HuH-7 (cell line): Measurements from ENCODE around the gene LDLR.
"Not testable (repeated sequence)": the region's sequence is repeated elsewhere in the genome, so short reads cannot be mapped to it uniquely, and the experiment has no call there.

ENCODE experiments used
- DNase-seq: peaks from one replicate; pipeline ENCODE4 v3.0.0; 2011; ENCODE audit warnings: low spot score

The LDLR gene

GRCh38 chr19:11073568-11073967 lies 15.7 kb upstream of the LDLR start:
- DNase-seq: no peak

DNA sequence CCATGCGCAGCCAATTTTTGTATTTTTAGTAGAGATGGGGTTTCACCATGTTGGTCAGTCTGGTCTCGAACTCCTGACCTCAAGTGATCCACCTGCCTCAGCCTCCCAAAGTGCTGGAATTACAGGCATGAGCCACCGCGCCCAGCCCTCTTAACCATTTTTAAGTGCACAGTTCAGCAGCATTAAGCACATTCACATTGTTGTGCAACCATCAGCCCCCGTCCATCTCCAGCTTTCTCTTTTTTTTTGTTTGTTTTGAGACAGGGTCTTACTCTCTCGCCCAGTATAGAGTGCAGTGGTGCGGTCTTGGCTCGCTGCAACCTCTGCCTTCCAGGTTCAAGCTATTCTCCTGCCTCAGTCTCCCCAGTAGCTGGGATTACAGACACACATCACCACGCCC lies 12.5 kb upstream of the LDLR start:
- DNase-seq: not testable (repeated sequence)

DNA sequence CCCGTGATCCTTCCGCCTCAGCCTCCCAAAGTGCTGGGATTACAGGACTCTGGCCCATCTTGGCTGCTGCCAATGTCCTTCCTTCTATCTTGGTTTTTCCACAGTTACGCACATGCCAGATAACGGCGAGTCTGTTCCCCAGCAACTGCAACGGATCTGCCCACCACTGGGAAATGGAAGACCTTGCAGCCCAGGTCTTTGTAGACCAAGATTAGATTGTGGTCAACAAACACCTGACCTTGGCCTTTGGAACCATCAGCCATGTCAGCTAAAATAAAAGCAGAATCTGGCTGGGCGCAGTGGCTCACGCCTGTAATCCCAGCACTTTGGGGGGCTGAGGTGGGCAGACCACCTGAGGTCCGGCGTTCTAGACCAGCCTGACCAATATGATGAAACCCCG lies 10.4 kb upstream of the LDLR start:
- no peak for DNase-seq

DNA sequence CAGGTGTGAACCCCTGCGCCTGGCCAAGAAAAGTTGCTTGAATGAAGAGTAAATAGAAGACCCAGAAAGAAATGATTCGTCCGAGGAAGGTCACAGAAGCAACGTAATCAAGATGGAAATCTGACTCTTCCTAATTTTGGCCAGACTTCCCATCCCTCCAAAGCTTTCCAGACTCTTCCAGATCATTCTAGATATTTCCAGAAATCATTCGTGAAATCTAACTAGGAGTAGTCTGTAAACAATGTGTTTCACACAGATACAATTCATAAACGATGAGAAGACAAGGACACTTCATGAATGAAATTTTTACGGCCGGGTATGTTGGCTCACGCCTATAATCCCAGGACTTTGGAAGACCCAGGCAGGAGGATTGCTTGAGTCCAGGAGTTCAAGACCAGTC lies 9.3 kb upstream of the LDLR start:
- DNase-seq: no peak

GRCh38 chr19:11087870-11088505 lies 1.3 kb upstream of the LDLR start:
- no peak for DNase-seq

DNA sequence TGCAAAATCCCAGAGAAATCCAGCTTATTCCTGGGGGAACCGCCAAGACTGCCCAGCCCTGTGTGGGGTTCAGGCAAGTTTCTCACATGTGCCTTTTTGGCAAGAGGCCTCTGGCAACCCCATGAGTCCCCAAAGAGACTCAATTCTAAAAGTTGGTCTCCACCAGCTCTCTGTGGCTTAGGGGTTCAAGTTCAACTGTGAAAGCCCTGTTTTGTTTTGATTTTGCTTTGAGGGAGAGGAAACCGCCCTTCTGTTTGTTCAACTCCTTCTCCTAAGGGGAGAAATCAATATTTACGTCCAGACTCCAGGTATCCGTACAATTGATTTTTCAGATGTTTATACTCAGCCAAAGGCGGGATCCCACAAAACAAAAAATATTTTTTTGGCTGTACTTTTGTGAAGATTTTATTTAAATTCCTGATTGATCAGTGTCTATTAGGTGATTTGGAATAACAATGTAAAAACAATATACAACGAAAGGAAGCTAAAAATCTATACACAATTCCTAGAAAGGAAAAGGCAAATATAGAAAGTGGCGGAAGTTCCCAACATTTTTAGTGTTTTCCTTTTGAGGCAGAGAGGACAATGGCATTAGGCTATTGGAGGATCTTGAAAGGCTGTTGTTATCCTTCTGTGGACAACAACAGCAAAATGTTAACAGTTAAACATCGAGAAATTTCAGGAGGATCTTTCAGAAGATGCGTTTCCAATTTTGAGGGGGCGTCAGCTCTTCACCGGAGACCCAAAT lies 583 bp upstream of the LDLR start:
- DNase-seq: no peak

GRCh38 chr19:11090014-11090263 lies 676 bp downstream of the LDLR start:
- DNase-seq: not testable (repeated sequence)

GRCh38 chr19:11090264-11090996 lies 1.2 kb downstream of the LDLR start:
- DNase-seq: peak; percentile 67

- DNase-seq: no peak
These were observed 1.9 kb downstream of the LDLR start for GRCh38 chr19:11090997-11091702.

DNA sequence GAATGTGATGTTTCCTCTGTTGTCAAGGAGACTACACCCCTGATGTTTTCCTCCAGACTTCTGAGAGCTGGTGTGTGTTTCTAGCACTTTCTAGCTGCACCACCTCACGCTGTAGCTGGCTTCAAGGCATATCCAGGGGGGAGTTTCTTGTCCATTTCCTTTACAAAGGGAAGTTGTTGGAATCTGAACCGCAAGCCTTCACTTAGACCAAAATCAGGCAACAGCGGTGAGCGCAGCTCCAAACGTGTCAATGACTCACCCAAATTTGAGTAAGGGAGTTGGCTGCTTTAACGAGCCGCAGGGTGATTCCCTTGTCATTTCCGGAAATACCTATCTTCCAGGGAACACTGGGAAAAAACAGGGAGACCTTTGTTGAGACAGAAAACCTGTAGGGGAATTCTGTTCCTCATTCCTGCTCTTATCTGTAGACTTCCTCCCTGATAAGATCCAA lies 2.5 kb downstream of the LDLR start:
- no peak for DNase-seq

DNA sequence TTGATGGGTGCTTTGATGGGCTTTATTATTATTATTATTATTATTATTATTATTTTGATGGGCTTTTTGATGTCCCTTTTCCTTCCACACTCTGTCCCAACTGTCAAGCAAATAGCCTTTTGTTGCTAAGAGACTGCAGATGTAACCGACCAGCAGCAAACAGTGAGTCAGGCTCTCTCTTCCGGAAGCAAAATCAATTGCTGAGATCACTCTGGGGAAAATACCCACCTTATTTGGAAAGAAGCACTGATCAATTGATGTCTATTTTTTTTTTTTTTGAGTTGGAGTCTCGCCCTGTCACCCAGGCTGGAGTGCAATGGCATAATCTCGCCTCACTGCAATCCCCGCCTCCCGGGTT lies 2.9 kb downstream of the LDLR start:
- peak; percentile 39 for DNase-seq

GRCh38 chr19:11093689-11094238 lies 4.5 kb downstream of the LDLR start:
- DNase-seq: no peak

DNA sequence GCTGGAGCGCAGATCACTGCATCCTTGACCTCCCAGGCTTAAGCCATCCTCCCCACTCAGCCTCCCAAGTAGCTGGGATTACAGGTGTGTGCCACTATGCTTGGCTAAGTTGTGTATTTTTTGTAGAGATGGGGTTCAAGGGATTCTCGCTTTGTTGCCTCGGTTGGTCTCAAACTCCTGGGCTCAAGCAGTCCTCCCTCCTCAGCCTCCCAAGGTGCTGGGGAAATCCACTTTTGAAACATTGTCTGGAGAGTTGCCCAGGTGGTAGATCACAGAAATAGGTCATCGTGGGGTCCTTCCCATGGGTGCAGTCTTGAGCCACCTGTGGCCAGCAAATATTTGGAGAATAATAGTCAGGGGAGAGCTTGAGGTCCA lies 5.2 kb downstream of the LDLR start:
- no peak for DNase-seq

GRCh38 chr19:11096210-11096841 lies 7.1 kb downstream of the LDLR start:
- DNase-seq: no peak

DNA sequence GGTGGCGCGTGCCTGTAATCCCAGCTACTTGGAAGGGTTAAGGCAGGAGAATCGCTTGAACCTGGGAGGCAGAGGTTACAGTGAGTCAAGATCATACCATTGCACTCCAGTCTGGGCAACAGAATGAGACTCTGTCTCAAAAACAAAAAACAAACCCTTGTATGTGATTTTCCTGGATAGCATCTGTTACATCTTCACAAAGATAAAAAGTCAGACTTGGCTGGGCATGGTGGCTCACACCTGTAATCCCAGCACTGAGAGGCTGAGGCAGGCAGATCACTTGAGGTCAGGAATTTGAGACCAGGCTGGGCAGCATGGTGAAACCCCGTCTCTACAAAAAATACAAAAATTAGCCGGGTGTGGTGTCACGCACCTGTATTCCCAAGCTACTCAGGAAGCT lies 8.1 kb downstream of the LDLR start:
- not testable (repeated sequence) for DNase-seq

- DNase-seq: no peak
These were observed 9.1 kb downstream of the LDLR start for GRCh38 chr19:11098327-11098726.

- no peak for DNase-seq
These were observed 9.6 kb downstream of the LDLR start for GRCh38 chr19:11098861-11099260.

DNA sequence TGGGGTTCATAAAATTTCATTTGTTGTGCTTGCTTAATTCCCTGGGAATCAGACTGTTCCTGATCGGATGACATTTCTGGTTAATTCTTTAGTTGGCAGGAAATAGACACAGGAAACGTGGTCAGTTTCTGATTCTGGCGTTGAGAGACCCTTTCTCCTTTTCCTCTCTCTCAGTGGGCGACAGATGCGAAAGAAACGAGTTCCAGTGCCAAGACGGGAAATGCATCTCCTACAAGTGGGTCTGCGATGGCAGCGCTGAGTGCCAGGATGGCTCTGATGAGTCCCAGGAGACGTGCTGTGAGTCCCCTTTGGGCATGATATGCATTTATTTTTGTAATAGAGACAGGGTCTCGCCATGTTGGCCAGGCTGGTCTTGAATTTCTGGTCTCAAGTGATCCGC lies 10.8 kb downstream of the LDLR start:
- DNase-seq: no peak

DNA sequence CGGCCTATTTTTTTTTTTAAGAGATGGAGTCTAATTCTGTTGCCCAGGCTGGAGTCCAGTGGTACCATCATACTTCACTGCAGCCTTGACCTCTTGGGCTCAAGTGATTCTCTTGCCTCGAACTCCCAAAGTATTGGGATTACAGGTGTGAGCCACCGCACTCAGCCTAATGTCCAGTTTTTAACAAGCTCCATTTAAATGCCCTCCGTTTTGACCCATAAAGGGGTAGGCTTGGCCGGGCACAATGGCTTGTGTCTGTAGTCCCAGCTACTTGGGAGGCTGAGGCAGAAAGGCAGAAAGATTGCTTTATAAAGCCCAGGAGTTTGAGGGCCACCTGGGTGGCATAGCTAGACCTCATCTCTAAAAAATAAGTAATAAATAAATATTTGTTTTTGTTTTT lies 11.8 kb downstream of the LDLR start:
- DNase-seq: no peak

- no peak for DNase-seq
These were observed 13.7 kb downstream of the LDLR start for GRCh38 chr19:11102944-11103343.

GRCh38 chr19:11103667-11104066 lies 14.4 kb downstream of the LDLR start:
- not testable (repeated sequence) for DNase-seq

DNA sequence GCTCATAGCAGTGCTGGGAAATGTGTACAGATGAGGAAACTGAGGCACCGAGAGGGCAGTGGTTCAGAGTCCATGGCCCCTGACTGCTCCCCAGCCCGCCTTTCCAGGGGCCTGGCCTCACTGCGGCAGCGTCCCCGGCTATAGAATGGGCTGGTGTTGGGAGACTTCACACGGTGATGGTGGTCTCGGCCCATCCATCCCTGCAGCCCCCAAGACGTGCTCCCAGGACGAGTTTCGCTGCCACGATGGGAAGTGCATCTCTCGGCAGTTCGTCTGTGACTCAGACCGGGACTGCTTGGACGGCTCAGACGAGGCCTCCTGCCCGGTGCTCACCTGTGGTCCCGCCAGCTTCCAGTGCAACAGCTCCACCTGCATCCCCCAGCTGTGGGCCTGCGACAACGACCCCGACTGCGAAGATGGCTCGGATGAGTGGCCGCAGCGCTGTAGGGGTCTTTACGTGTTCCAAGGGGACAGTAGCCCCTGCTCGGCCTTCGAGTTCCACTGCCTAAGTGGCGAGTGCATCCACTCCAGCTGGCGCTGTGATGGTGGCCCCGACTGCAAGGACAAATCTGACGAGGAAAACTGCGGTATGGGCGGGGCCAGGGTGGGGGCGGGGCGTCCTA lies 15.9 kb downstream of the LDLR start:
- no peak for DNase-seq
